Stimulated activated CD8-positive, alpha-beta memory T cell treated with anti-CD3 and anti-CD28 coated beads, Interleukin-15, amount 100 ng/mL, for 1 hour (primary cell): ENCODE results near the gene PARVB.
"Not testable (repeated sequence)": the region's sequence is repeated elsewhere in the genome, so short reads cannot be mapped to it uniquely, and the experiment has no call there.

Experiments
- DNase-seq: peaks from one replicate; pipeline ENCODE4 v3.0.0-alpha.2; 2020; ENCODE audit warnings: low read depth

PARVB gene

DNA sequence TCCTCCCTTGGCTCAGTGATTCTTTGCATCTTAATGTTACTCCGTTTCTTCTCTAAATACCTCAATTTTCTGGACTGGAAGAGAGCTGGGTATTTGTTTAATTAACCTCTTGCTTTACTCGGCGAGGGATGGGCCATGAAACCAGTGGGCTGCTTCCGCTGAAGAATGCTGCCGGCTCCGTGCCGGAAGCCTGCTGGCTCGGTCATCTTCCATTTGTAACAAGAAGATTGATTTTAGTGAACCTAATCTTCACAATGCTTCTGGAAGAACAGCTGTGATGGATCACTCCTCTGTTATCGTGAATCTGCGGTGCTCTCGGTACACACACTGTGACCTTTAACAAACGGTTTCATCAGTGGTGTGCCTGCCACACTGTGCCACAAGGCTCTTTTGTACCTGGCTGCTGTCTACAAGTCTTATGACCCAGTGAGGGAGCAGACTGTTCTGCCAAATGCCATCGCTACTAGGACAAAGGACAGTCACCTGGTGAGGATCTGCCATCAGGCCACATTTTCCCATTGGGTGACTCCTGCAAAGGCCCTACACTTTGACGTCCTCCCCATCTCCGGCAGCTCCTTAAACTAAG, 25.3 kb upstream of the PARVB start:
- DNase-seq: no peak

DNA sequence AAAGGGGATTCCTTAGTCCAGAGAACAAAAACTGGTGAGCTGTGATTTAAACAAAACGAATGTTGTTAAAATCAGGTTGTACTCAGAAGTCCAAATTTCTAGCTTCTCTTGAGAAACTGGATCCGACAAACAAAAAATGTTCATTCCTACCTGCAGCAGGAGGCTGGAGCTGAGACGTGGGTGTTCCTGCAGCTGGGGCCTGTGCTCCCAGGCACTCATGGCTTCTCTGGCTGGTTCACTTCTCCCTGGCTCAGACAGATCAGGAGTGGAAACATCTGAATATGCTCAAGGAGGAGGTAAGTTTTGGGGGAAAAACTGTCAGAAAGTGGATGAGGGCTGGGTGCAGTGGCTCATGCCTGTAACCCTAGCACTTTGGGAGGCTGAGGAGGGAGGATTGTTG, 24.7 kb upstream of the PARVB start:
- no peak for DNase-seq

DNA sequence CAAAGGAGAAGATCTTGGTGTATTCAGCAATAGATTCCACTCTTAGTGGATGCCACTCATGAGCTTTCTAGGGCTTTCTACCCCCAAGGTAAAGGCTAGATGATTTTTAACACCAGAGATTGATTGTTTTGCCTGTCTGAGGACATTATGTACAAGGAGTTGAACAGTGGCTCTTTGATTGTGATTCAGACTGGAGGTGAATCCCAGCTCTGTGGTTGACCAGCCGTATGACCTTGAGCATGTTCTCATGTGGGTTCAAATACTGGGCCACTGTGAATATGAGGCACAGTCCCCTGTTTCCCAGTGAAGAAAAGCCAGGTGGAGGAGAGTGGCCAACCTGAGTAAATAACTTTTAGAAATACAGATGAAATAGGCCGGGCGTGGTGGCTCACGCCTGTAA, 24.0 kb upstream of the PARVB start:
- no peak for DNase-seq

DNA sequence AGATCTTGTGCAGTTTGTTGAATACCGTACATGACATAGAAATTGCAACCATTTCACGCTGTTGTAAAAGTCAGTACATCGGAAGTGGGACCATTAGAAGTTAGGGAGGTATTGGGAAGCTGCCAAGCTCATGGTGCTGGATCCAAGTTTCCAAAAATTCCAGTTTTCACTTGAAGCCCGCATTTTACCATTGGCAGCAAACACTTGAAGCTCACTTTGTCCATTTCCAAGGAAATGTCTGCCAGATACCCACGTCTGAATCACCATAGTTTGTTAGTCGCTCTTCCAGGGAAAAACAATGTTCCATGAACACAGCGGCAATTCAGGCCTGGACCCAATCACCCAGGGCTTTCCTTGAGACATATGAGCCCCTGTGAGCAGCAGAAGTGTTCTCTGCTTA, 22.6 kb upstream of the PARVB start:
- no peak for DNase-seq

DNA sequence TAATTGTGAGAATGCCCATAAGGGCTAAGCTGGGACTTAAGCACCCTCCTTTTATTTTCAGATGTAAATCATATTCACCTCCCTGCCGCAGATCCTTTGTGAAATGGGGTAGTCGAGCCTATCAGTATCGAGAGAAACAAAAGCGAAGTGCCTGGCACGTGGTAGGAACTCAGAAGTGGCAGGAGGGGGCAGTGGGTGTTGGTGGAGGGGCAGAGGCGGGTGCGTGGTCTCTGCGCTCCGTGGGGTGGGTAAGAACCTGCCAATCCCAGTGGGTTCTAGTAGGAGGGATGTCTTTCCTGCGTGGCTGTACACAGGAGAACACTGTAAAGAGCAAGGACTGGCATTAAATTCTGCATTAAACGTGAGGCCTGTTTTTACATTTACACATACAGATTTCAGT, 21.8 kb upstream of the PARVB start:
- no peak for DNase-seq

DNA sequence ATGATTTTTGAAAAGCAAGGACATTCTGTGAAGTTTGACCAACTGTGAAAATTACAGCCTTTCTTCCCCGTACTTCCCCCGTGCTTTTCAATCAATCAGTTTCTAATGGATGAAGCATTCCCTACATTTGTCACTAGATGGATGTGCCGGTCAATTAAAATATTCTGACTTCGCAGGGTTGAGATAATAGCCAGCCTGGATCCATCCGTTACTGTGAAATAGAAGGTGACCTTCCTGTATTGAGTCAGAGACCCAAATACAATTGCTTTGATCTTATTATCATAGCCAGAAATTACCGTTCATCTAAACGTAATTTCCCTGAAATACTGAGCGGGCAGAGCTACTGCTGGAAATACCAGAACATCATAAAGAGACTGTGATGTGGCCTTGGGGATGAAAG, 21.1 kb upstream of the PARVB start:
- DNase-seq: no peak

DNA sequence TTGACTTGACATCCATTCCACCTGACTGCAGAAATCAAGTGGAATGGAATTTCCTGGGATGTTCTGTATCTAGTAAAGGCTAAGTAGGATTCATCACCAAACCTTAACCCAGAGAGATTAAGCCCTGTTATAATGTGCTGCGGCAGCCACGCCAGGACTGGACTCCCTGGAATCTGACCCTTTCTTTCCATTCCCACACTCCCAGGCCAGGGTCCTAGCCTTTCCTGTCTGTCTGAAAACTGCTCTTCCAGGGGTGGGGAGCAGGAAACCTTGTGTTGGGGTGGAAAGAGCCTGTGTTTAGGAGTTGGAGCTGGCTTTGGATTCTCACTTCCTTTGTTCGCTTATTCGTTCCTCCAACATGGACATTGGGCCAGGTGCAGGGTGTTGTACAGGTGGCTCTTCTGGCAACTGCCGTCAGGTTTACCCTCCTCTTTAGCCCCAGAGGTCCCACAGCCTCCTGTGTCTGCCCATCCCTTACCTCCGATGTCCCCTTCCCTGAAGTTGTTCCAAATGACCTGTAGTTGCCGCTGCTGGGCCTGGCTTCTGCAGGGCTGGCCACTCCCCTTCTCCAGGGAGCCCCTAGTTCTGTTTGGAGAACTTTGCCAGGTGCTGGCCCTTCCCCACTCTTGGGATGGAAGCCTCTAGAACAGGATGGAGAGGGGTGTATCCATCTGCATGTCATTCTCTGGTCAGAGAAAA, 20.5 kb upstream of the PARVB start:
- no peak for DNase-seq

DNA sequence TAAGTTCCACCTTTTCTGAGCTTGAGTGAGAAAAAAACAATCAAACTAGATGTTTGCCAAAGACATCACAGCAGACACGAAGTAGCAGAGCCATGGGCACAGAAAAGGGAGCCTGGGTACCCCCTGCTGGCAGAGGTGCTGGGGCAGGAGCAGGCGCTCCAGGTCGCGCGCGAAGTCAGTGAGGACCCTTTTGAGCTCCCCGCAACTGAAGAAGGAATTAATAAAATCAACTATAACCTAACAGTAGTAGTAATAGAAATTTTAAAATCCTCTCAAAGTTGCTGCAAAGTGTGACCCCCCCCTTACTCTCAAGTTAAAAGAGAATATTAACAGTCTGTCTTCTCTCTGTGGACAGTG, 20.0 kb upstream of the PARVB start:
- DNase-seq: no peak

DNA sequence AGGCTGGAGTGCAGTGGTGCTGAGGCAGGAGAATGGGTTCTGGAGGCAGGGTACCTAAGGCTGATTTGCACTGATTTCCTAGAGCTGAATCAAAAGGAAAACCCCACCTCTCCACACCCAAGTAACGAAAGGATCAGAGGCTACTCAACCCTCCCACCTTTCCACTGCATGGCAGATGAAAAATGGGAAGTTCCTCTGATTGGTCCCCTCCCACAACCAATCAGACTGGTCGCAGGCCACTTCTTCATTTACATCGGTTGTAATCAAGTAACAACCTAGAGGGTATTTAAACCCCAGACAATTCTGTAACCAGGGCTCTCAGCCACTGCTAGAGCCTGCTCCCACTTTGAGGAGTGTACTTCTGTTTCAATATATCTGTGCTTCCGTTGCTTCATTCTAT, 18.6 kb upstream of the PARVB start:
- DNase-seq: no peak

DNA sequence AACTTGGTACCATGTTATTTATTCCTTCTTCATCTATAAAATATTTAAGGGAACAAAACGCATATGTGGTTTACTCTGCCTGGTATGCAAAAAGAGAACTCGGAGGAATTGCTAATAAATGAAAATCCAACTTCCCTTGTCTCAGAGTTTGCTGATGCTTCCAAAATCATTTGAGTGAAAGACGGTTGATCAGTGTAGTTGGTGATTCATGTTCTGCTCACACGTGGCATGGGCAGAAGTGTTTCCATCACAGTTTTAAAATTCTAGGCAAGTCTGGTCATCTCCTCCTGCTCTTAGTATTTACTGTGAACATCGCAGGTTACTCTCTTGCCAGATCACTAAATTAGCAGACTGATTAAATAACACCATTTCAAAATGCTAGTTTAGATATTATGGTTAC, 11.9 kb upstream of the PARVB start:
- no peak for DNase-seq

DNA sequence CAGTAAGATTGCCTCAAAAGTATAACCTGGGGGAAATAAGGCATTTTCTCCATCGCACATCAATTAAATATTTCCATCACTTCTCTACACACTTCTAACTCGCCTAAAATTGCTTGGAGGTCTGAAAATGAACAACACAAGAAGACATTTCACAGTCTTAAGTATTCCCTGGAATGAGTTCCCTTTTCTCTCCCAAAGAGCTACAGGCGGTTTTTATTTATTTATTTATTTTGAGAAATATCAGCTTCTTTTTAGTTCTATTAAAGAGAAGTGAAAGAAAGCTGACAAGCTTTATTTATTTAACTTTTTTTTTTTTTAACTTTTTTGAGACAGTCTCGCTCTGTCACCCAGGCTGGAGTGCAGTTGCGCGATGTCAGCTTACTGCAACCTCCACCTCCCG, 11.5 kb upstream of the PARVB start:
- no peak for DNase-seq

DNA sequence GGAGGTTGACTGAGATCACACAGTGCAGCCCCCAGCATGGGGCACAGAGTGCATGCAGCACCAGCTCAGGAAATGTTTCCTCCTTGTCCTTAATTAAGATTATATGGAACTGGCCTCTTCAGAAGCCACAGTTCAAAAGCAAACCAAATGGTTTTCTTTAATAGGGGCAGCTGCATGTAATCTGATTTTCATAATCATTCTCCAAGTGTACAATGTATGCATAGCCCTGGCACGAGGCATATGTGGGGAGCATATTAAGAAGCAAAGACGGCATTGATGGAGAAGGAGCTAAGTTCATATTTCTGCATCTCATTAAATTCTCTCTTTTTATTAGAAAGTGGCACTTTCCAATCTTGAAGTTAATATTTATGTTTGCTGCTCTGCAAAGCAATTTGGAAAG, 9.9 kb upstream of the PARVB start:
- no peak for DNase-seq

DNA sequence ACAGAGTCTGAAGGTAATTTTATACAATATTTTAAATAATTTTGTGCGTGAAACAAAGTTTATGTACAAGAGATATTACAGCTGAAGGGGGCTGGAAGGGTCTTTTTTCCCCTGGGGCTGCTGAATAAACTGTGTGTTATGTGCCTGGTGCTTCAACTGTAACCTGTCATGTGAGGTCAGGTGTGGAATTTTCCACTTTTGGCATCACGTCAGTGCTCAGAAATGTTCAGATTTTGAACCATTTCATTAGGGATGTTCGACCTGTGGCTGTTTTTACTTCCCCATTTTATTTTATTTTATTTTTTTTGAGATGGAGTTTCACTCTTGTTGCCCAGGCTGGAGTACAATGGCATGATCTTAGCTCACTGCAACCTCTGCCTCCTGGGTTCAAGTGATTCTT, 7.5 kb upstream of the PARVB start:
- DNase-seq: not testable (repeated sequence)

DNA sequence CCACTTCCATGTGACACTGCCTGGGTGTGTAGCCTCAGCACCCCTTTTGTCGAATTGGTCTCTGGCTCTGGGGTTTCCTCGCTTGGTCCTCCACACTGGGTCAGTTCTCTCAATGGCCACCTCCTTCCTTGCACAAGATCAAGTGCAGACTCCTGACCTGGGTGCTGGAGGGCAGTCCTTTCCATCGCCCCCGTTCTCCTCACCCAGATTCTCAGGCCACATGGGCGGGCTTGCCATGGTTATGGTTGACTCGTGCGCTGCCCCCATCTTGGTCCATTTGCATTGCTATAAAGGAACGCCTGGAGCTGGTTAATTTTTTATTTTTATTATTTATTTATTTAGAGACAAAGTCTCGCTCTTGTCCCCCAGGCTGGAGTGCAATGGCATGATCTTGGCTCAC, 5.5 kb upstream of the PARVB start:
- no peak for DNase-seq

DNA sequence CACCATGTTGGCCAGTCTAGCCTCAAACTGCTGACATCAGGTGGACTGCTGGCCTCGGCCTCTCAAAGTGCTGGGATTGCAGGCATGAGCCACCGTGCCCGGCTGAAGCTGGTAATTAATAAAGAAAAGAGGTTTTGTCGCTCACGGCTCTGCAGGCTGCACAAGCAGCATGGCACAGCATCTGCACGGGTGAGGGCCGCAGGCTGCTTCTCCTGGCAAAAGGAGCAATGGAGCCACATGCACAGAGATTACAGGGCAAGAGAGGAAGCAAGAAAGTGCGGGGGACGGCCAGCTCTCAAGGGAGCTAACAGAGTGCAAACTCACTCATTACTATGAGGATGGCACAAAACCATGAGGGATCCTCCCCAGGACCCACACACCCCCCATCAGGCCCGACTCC, 4.7 kb upstream of the PARVB start:
- DNase-seq: no peak

DNA sequence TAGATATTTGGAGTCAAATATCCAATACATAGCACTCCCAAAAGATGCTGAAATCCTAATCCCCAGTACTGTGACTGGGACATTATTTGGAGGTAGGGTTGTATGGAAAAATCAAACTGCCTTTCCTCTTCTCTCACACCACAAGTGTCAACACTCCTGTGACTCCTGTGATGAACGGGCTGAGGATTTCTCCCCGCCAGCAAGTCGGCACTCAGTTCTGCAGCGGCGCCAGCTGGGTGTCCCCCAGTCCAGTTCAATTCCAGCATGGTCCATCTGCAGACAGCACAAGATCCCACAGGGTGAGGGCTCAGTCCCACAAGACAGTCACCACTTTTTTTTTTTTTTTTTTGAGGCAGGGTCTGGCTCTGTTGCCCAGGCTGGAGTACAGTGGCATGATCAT, 4.3 kb upstream of the PARVB start:
- no peak for DNase-seq

DNA sequence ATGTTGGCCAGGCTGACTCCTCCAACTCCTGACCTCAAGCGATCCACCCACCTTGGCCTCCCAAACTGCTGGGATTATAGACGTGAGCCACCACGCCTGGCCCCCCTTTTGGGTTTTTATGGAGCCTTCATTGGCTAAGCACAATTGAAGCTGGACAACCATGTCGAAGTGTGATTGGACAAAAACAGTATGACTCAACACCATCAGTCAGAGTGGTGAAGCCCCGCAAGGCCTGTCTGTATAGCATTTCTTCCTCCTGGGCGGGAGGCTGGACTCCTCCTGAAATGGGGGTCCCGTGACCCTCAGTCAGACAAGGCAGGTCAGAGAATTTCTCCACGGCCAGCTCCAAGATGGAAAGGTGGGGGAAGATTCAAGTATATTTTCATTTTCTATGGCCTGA, 3.1 kb upstream of the PARVB start:
- DNase-seq: no peak

DNA sequence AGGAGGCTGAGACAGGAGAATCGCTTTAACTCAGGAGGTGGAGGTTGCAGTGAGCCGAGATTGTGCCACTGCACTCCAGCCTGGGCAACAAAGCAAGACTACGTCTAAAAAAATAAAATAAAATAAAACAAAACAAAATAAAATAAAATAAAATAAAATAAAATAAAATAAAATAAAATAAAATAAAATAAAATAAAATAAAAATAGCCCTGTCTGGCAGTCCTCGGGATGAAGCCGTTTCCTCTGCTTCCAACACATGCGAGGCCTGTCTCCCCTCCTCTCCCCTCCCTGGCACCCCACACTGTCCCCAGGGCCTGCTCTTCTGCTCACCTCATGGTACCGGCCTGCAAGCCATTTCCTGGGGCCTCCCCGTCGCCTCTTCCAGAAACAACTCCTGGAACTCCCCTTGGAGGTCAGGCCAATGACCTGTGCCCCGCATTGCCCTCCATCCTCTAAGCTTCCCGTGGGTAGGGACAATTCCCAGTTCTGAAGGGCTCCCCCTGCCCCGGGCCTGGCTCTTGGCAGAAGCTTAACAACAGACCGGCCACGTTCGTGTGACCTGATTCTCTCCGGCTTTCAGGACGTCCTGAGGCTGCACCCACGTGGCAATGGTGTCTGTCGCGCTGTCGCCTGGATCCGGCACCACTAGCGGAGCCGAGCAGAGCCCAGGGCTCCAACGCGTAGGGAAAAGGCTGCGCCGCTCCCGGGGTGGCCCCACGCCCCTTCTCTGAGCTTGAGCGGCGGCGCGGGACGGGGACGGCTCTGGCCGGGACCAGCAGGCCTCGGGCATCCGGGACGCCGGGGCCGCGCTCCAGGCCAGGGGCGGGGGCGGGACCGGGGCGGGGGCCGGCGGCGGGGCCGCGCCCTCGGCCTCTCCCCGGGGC, 456 bp upstream of the PARVB start:
- DNase-seq: no peak

DNA sequence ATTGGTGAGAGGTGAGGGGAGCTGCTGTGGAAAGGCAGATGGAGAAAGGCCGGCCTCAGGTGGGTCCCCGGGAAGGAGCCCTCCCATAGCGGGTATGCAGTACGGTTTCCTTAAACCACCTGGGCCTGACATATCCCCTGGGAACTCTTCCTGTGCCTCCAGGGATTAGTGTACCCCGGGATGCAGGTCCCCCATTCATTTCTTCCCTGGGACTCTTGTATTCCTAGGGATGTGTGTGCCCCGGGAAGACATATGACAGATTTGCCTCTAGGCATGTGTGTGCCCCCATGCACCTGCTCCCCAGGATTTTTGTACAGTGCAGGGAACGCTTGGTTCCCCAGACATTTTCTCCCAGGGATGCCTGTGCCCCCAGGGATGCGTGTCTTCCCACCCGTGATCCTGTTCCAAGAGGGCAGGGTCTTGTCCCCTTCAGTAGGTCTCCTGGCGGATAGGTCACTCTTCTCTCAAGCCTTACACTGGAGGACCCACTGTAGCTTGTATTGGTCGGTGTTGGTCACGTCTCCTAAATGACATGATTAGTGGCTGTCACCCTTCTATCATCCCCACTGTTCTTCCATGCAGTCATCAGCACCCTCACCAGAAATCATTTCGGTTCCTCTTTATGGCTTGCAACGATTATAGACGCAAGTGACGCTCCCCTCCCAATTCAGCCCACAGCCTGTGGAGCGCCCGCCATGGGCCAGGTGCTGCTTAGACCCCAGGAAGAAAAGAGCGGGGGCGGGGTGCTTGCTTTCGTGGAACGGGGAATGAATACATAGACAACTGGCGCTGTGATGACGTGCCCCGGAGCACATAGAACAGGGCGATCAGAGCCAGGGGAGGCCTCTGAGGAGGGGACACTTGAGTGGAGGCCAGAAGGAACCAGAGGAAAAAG, 1.3 kb downstream of the PARVB start:
- no peak for DNase-seq

DNA sequence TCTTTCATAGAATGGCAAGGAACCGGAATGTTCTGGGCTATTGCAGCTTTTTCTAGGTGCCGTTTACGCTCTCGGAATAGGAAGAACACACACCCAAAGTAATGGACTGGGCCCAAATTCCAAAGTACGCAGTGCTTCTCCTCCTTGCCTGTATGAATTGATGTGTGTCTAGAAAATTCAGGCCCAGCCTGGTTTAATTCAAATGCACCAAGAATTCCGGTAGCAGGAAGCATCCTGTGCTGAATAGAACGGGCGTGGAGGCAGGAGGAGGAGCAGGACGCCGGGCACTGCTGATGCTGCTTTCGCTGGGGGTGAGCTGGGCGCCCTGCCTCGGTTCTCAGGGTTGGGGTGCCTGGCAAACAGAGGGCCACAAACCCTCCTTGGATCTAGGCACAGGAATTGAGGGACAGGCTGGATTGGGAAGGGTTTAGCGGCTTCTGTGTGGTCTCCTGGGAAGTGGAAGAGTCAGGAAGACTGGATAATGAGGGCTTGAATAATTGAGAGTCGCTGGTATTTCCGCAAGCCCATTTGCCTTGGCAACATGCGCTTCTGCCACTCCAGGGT, 2.0 kb downstream of the PARVB start:
- DNase-seq: no peak

DNA sequence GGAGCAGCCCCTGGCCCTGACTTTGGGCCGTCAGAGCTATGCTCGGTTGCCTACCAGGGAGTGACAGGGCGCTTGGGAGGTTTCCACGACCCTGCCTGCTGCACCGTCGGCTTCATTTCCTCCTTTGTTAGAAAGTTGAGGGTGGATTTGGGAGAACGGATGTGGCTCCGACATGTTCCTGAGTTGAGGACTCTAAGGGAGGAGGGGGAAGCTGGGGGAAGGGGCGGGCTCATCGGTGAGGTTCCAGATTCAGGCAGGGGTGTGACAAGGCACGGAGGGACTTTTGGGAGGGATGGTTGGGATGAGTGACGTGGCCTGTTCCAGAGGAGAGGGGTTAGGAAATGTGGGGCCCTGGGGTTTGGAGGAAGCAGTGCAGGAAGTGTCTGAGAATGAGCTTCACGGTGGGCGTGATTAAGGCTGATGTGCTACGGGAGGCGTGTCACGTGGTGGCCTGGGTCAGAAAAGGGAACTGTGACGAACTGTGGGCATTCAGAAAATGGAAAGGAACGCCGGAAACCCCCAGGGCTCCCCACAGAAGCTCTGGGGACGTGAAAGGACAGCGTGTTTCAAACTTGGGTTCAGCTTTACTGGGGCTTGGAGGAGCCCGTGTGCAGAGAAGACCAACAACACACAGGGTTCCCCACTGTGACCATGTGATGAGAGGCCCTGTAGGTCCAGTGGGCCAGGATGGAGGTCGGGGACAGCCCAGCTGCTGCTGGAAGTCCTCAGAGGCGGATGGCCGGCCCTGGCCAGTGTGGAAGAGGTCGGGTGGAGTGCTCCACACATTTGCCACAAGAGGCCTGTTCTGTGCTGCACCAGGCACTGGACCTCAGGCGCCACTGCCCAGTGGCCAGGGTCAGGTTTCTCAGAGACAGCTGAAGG, 2.8 kb downstream of the PARVB start:
- peak; percentile 30 for DNase-seq
